Gastrocnemius medialis (tissue), 4 donors: Measurements from ENCODE around the gene SLC35E1. TPM values are rescaled to one million over a fixed set of nuclear protein-coding genes. Genes with fewer than 3 reads are reported as not detected.

Source experiments
- ATAC-seq, 2 donors: fragments of 150-250 bp; one replicate each; pipeline ENCODE4 v1.9.1; 2016
- DNase-seq, 2 donors: peaks; one replicate each; pipeline ENCODE4 v3.0.0-alpha.2; 2019
- H3K27ac ChIP-seq, 4 donors: fragments of 200-600 bp; sonication (generic); 1 replicate in 1 of 4; 2 replicates in 3 of 4; pipeline ENCODE4 v1.5.1; 2016 to 2018; ENCODE audit warnings: mild to moderate bottlenecking in 2 of 4, moderate library complexity in 1 of 4
- H3K27me3 ChIP-seq, 3 donors: fragments of 200-600 bp; sonication (generic) in 2 of 3; 1 replicate in 1 of 3; 2 replicates in 2 of 3; pipeline versions ENCODE4 v1.5.1 to v1.6.0; 2016 to 2019; ENCODE audit warnings: mild to moderate bottlenecking in 1 of 3, moderate library complexity in 1 of 3
- H3K36me3 ChIP-seq, 2 donors: fragments of 200-600 bp; sonication (generic) in 1 of 2; one replicate each; pipeline ENCODE4 v1.5.1; 2017 to 2018
- H3K4me1 ChIP-seq, 2 donors: fragments of 200-600 bp; sonication (generic) in 1 of 2; one replicate each; pipeline ENCODE4 v1.5.1; 2016 to 2017; ENCODE audit warnings: mild to moderate bottlenecking in 2 of 2
- H3K4me3 ChIP-seq, 4 donors: fragments of 200-600 bp; sonication (generic) in 3 of 4; 1 replicate in 1 of 4; 2 replicates in 3 of 4; pipeline ENCODE4 v1.5.1; 2016 to 2019; ENCODE audit warnings: mild to moderate bottlenecking in 2 of 4
- H3K9me3 ChIP-seq, 3 donors: fragments of 200-600 bp; sonication (generic) in 2 of 3; 1 replicate in 1 of 3; 2 replicates in 2 of 3; pipeline ENCODE4 v1.5.1; 2016 to 2019
- POLR2A ChIP-seq, 2 donors: fragments of 450-650 bp; IDR thresholded peaks; one replicate each; pipeline ENCODE4 v1.6.1; 2017; ENCODE audit warnings: antibody characterized with exemption in 2 of 2, mild to moderate bottlenecking in 2 of 2, moderate library complexity in 2 of 2
- in situ Hi-C, 4 donors: fragments of 200-750 bp; cut with MboI; loops; one replicate each; pipeline versions ENCODE4 v1.15.0 to v1.8.0; 2017; ENCODE audit warnings: low sequenced_read_pairs in 4 of 4
- intact Hi-C: fragments of 100-400 bp; cut with DNase I; formaldehyde crosslinking; loops from one replicate; pipeline ENCODE4 v1.15.1; 2023; ENCODE audit warnings: low total_unique reads
- total RNA-seq, 4 donors: library from RNA; depleted of rRNA; stranded (reverse); fragments of >200 nt; gene quantifications; one replicate each; pipeline versions ENCODE4 v1.1.0 to v1.2.3, GENCODE V29; 2016
- TF ChIP-seq, protein P1 (sequence below), 5 experiments: fragments of 450-650 bp in 3 of 5; fragments of 200-600 bp in 2 of 5; sonication (generic) in 2 of 5; IDR thresholded peaks in 4 of 5; conservative IDR thresholded peaks in 1 of 5; 1 replicate in 4 of 5; 2 replicates in 1 of 5; pipeline ENCODE4 v1.5.1; 2016 to 2019; ENCODE audit warnings: antibody characterized with exemption in 5 of 5, mild to moderate bottlenecking in 3 of 5, moderate library complexity in 3 of 5

The SLC35E1 gene
- total RNA-seq, 4 donors from 2014 or later = 24.1 to 60.3 (median 40.1) TPM

DNA sequence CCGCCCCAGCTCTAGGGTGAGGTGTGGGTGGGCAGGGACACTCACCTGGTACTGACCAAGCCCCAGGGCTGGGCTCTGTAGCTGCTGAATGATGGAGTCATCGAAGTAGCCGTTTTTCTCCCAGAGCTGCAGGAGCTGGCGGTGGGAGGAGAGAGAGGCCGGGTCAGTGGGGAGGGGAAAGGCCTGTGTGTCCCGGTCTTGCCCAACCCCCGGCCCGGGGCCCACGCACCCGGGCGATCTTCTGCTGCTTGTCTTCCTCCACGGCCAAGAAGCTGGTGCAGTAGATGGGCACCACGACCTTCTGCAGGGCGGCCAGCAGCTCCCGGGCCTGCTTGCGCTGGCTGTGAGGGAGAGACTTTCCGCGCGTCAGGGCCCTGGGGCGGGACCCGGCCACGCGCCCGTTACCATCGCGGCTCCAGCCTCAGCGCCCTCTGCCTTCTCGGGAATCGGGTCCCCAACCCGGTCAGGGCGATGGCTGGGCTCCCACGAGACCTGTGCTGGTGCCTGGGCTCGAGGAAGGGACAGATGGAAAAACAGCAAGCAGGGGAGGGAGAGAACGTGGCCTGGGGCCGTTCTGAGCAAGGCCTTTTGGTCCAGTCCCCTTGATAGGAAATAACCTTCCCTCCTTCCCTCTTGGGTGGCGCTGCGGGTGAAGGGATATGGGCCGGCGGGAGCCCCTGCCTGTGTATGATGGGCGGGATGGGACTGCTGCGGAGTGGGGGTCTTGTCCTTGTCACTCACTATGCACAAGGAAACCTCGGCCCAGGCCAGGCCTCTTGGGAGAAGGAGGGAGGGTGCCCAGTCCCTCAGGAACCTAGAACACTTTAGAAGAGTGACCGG, 41.5 kb downstream of the SLC35E1 start:
- no peak overlapping the region for H3K4me3 ChIP-seq
- in situ Hi-C loops = loop anchor here in 1 of 4 donors (25.0 kb wide), 1 partner anchor 293 kb away; no protein-coding TSS in a partner anchor

DNA sequence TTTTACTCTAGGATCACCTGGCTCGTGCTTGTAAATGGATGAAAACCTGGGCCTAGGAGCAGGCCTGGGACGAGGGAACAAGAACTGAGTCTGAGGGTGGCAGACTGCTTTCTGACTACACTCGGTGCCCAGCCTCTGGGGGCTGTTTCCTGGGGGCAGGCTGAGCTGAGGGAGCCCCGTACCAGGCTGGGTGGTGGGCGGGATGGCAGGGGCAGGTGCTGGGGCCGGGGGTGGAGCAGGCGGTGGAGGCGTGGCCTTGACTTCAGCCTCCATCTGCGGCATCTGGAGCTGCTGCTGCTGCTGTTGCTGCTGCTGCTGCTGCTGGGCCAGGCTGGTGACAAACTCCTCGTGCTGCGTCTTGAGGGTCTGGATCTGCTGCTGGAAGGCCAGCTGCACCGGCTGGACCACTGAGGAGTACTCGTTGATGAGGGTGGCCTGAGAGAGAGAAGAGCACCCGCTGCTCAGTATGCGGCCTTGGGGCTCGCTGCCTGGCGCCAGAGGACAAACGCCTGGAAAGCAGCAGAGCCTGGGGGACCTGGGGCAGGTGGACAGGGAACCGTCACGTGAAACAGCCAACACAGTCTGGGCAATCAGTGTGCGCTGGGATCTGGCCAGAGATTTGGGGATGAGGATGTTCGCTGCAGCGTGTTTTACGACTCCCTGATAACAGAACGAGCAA, 42.6 kb downstream of the SLC35E1 start:
- Histone ChIP-seq H3K4me1 (no peaks in the 10 kb centered on the region), H3K27me3 (no peaks in the 10 kb centered on the region), H3K4me3 (no peak overlapping the region), H3K9me3 (no peaks in the 10 kb centered on the region), H3K36me3 (peaks cover 0 to 100% of the 10 kb centered on the region in 2 donors), H3K27ac (no peak overlapping the region)
- DNase-seq (no peak), ATAC-seq (no peak)
- in situ Hi-C loops (loop anchor here in 1 of 4 donors (25.0 kb wide), 1 partner anchor 292 kb away; no protein-coding TSS in a partner anchor), intact Hi-C loops (no loop called here)
- no peak for TF ChIP-seq POLR2A (IDR thresholded peaks at IDR 0.05)
- TF ChIP-seq, protein P1, sequence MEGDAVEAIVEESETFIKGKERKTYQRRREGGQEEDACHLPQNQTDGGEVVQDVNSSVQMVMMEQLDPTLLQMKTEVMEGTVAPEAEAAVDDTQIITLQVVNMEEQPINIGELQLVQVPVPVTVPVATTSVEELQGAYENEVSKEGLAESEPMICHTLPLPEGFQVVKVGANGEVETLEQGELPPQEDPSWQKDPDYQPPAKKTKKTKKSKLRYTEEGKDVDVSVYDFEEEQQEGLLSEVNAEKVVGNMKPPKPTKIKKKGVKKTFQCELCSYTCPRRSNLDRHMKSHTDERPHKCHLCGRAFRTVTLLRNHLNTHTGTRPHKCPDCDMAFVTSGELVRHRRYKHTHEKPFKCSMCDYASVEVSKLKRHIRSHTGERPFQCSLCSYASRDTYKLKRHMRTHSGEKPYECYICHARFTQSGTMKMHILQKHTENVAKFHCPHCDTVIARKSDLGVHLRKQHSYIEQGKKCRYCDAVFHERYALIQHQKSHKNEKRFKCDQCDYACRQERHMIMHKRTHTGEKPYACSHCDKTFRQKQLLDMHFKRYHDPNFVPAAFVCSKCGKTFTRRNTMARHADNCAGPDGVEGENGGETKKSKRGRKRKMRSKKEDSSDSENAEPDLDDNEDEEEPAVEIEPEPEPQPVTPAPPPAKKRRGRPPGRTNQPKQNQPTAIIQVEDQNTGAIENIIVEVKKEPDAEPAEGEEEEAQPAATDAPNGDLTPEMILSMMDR (IDR thresholded peaks at IDR 0.05 in 4 of 5, conservative IDR thresholded peaks at IDR 0.05 in 1 of 5) = no peak

More for the DNA sequence above, 41.5 kb downstream of the SLC35E1 start:
- ATAC-seq (no peak), DNase-seq (no peak)
- H3K27me3 ChIP-seq = no peaks in the 10 kb centered on the region
- TF ChIP-seq, protein P1 (IDR thresholded peaks at IDR 0.05 in 4 of 5, conservative IDR thresholded peaks at IDR 0.05 in 1 of 5) = no peak
- no peak for TF ChIP-seq POLR2A (IDR thresholded peaks at IDR 0.05)
- H3K36me3 ChIP-seq = peaks cover 0 to 100% of the 10 kb centered on the region in 2 donors
- intact Hi-C loops = no loop called here
- H3K27ac ChIP-seq = no peak overlapping the region
- no peaks in the 10 kb centered on the region for H3K4me1 ChIP-seq
- no peaks in the 10 kb centered on the region for H3K9me3 ChIP-seq

DNA sequence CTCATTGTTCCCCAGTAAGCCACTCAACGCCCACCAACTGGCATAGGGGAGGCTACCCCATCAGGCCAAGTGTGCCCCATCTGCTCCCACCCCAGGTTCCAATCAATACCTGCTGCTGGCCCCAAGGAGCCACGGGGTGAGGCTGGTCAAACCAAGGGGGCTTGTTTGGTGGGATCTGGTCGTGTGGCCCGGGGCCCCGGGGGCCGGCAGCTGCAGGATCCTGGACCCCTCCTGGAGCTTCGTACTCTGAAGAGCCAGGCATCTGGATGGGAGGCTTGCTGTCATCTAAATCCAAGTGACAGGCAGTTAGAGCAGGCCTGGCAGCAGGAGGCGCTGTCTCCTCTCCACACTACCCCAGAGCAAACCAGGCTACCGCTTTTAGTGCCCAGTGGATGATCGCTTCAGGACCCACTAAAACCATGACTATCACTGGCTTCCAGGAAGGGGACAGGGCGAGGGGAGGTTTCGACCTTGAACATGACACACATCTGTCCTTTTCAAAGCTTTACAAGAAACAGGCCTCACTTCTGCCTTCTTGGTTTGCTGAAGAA, 44.2 kb downstream of the SLC35E1 start:
- Histone ChIP-seq H3K4me1 (no peaks in the 10 kb centered on the region), H3K27me3 (no peaks in the 10 kb centered on the region), H3K4me3 (no peak overlapping the region), H3K36me3 (peaks cover 0 to 100% of the 10 kb centered on the region in 2 donors), H3K27ac (peak overlapping the region in 1 of 4 donors; percentile 9), H3K9me3 (no peaks in the 10 kb centered on the region)
- TF ChIP-seq POLR2A (IDR thresholded peaks at IDR 0.05) = no peak
- TF ChIP-seq, protein P1 (IDR thresholded peaks at IDR 0.05 in 4 of 5, conservative IDR thresholded peaks at IDR 0.05 in 1 of 5) = peak in 1 of 5 experiments; percentile 20
- intact Hi-C loops (no loop called here), in situ Hi-C loops (loop anchor here in 1 of 4 donors (25.0 kb wide), 1 partner anchor 291 kb away; no protein-coding TSS in a partner anchor)
- ATAC-seq (no peak), DNase-seq (no peak)

DNA sequence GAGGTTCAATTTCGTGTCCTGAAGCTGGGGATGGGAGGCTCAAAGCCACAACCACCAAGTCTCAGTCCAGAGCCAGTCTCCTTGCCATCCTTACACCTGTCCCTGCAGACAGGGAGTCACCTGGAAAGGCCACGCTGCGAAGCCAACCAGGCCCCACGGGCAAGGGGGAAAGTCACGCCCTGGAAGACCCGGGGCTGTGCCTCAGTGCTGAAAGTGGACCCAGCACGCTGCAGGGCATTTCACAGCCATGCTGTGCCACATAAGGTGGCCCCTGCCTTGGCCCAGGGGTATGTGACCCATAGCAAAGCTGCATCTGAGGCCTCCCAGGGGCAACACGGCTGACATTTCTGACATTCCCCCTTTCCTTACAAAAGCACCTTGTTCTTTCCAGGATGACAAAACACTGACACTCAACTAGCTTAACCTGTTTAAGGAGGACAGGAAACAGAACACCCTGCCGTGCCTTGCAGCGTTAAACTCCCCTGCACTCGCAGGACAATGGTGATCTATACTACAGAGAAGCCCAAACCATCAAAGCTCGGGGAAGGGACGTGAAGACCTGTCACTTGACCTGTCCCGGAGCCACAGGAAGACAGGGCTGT, 44.8 kb downstream of the SLC35E1 start:
- in situ Hi-C loops = loop anchor here in 1 of 4 donors (25.0 kb wide), 1 partner anchor 290 kb away; no protein-coding TSS in a partner anchor
- no peak for ATAC-seq
- no peak overlapping the region for H3K4me3 ChIP-seq
- TF ChIP-seq POLR2A (IDR thresholded peaks at IDR 0.05) = no peak
- TF ChIP-seq, protein P1 (IDR thresholded peaks at IDR 0.05 in 4 of 5, conservative IDR thresholded peaks at IDR 0.05 in 1 of 5) = no peak
- peak overlapping the region in 1 of 4 donors; percentile 46 for H3K27ac ChIP-seq
- H3K4me1 ChIP-seq = no peaks in the 10 kb centered on the region
- DNase-seq = no peak
- intact Hi-C loops = no loop called here
- H3K9me3 ChIP-seq = no peaks in the 10 kb centered on the region
- no peaks in the 10 kb centered on the region for H3K27me3 ChIP-seq
- peaks cover 0 to 100% of the 10 kb centered on the region in 2 donors for H3K36me3 ChIP-seq
